GM12878 (cell line): Measurements from ENCODE around the gene RNF223. TPM values are rescaled to one million over a fixed set of nuclear protein-coding genes. Genes with fewer than 3 reads are reported as not detected.

ENCODE experiments used
- ATAC-seq: fragments of 200-7000 bp; cut with Tn5 transposase; 3 replicates; pipeline ENCODE4 v1.9.1; 2020; ENCODE audit warnings: mild to moderate bottlenecking, moderate library complexity
- BruUV-seq: library from RNA; stranded (reverse); fragments of 400-500 nt; replicated peaks from 2 replicates; lab custom pipeline; 2021; lab: Mats Ljungman, UMichigan
- CTCF ChIA-PET: fragments of 300-600 bp; sonication (Branson Sonifier 250); formaldehyde crosslinking; extraction: SDS; loops from one replicate; lab custom pipeline; 2021; ENCODE audit warnings: inconsistent platforms; lab: Yijun Ruan, JAX
- POLR2A ChIA-PET: fragments of 350-600 bp; formaldehyde crosslinking; extraction: SDS; loops from one replicate; lab custom pipeline; 2021; ENCODE audit warnings: inconsistent platforms; lab: Charles Lee
- RAD21 ChIA-PET: fragments of 300-600 bp; sonication (Branson Sonifier 250); formaldehyde crosslinking; loops from one replicate; lab custom pipeline; 2023; ENCODE audit warnings: antibody characterized with exemption; ENCODE audit not compliant: unreplicated experiment; lab: Charles Lee
- SMC1A ChIA-PET: fragments of 300-600 bp; sonication (Branson Sonifier 250); formaldehyde crosslinking; loops from one replicate; lab custom pipeline; 2023; ENCODE audit not compliant: unreplicated experiment, uncharacterized antibody; lab: Charles Lee
- DNase-seq: peaks from one replicate; pipeline ENCODE4 v3.0.0-alpha.2; 2011; ENCODE audit warnings: low read depth, low spot score
- FAIRE-seq: peaks from 3 replicates; lab custom pipeline; 2011; peaks lifted over from hg19 to GRCh38; lab: Jason Lieb, UNC
- H2AFZ ChIP-seq: 2 replicates; pipeline ENCODE4 v1.6.0; 2011; ENCODE audit warnings: low read depth, low read length, control low read depth; ENCODE audit not compliant: control insufficient read depth
- H3K27ac ChIP-seq: 2 replicates; pipeline ENCODE4 v1.5.1; 2011; ENCODE audit warnings: control low read depth; ENCODE audit not compliant: control insufficient read depth, insufficient read depth
- H3K27me3 ChIP-seq, 2 experiments: replicated peaks in 1 of 2; 2 replicates each; pipeline versions ENCODE4 v1.6.0 to v1.6.1; 2011; ENCODE audit warnings: low read length in 1 of 2; ENCODE audit not compliant: control insufficient read depth in 2 of 2, insufficient read depth in 2 of 2
- H3K36me3 ChIP-seq, 2 experiments: 2 replicates each; pipeline ENCODE4 v1.5.1; 2011; ENCODE audit warnings: low read length in 1 of 2; ENCODE audit not compliant: control insufficient read depth in 2 of 2, insufficient read depth in 2 of 2
- H3K4me1 ChIP-seq: 2 replicates; pipeline ENCODE4 v1.6.1; 2011; ENCODE audit warnings: mild to moderate bottlenecking, low read length, moderate library complexity, mixed read lengths; ENCODE audit not compliant: control insufficient read depth, insufficient read depth
- H3K4me2 ChIP-seq: 2 replicates; pipeline ENCODE4 v1.6.0; 2011; ENCODE audit warnings: control low read depth; ENCODE audit not compliant: control insufficient read depth, insufficient read depth
- H3K4me3 ChIP-seq: fragments of 200-600 bp; sonication (generic); 2 replicates; pipeline ENCODE4 v1.5.1; 2016
- H3K79me2 ChIP-seq: 2 replicates; pipeline ENCODE4 v1.6.0; 2011; ENCODE audit warnings: low read length; ENCODE audit not compliant: control insufficient read depth, insufficient read depth
- H3K9ac ChIP-seq: 2 replicates; pipeline ENCODE4 v1.8.0; 2011; ENCODE audit warnings: low read length, control low read depth, mixed read lengths; ENCODE audit not compliant: control insufficient read depth, insufficient read depth
- H3K9me3 ChIP-seq: replicated peaks from 3 replicates; pipeline ENCODE4 v1.5.1; 2011; ENCODE audit warnings: mild to moderate bottlenecking, low read length; ENCODE audit not compliant: control insufficient read depth, insufficient read depth
- H4K20me1 ChIP-seq: 2 replicates; pipeline ENCODE4 v1.6.0; 2011; ENCODE audit not compliant: control insufficient read depth, insufficient read depth
- CHD1 ChIP-seq: IDR thresholded peaks from 2 replicates; pipeline ENCODE4 v1.6.1; 2012; ENCODE audit warnings: low read depth, low read length, improper control_type of control experiment
- E2F8 ChIP-seq: fragments of 450-650 bp; IDR thresholded peaks from 2 replicates; pipeline ENCODE4 v1.6.1; 2018; ENCODE audit warnings: mild to moderate bottlenecking, low read depth, moderate library complexity; ENCODE audit not compliant: partially characterized antibody
- EZH2 ChIP-seq: IDR thresholded peaks from 2 replicates; pipeline ENCODE4 v1.6.1; 2012; ENCODE audit warnings: low read depth, mild to moderate bottlenecking, control low read depth, inconsistent platforms, low read length, borderline replicate concordance; ENCODE audit not compliant: control insufficient read depth
- IKZF1 ChIP-seq: fragments of 450-650 bp; conservative IDR thresholded peaks from 2 replicates; pipeline ENCODE4 v1.6.1; 2017; ENCODE audit warnings: antibody characterized with exemption, mild to moderate bottlenecking
- KDM1A ChIP-seq: fragments of 200-600 bp; sonication (generic); IDR thresholded peaks from 2 replicates; pipeline ENCODE4 v1.6.1; 2016; ENCODE audit warnings: borderline replicate concordance
- NFYA ChIP-seq: IDR thresholded peaks from 2 replicates; pipeline ENCODE4 v1.6.1; 2011; ENCODE audit warnings: low read depth, mild to moderate bottlenecking, low read length, improper control_type of control experiment, borderline replicate concordance
- NFYB ChIP-seq: IDR thresholded peaks from 2 replicates; pipeline ENCODE4 v1.6.1; 2011; ENCODE audit warnings: low read depth, mild to moderate bottlenecking, low read length, improper control_type of control experiment, moderate library complexity; ENCODE audit not compliant: insufficient read depth
- NR2C1 ChIP-seq: fragments of 450-650 bp; IDR thresholded peaks from 2 replicates; pipeline ENCODE4 v1.6.1; 2017; ENCODE audit warnings: antibody characterized with exemption, mild to moderate bottlenecking, moderate library complexity
- PML ChIP-seq: IDR thresholded peaks from 2 replicates; pipeline ENCODE4 v1.6.1; 2012; ENCODE audit warnings: low read length, inconsistent platforms
- POLR2AphosphoS5 ChIP-seq: IDR thresholded peaks from 2 replicates; pipeline ENCODE4 v1.6.1; 2011; ENCODE audit warnings: mild to moderate bottlenecking, low read length, inconsistent platforms
- RBBP5 ChIP-seq: fragments of 200-600 bp; sonication (generic); conservative IDR thresholded peaks from 2 replicates; pipeline ENCODE4 v1.6.1; 2016
- RELA ChIP-seq: fragments of 450-650 bp; IDR thresholded peaks from 2 replicates; pipeline ENCODE4 v1.8.0; 2014; ENCODE audit warnings: borderline replicate concordance; ENCODE audit not compliant: partially characterized antibody
- ZBTB33 ChIP-seq: fragments of 450-650 bp; IDR thresholded peaks from 2 replicates; pipeline ENCODE4 v1.6.1; 2017; ENCODE audit warnings: mild to moderate bottlenecking
- WGBS: methylation state at CpG from one replicate; pipeline ENCODE4 v1.1.6; 2016; ENCODE audit warnings: low lambda C conversion rate; ENCODE audit not compliant: insufficient replicate concordance, insufficient coverage; ENCODE audit errors: missing lambda C conversion rate; 5-methylcytosine and 5-hydroxymethylcytosine counted together
- in situ Hi-C: fragments of 300-500 bp; cut with MboI; formaldehyde crosslinking; loops from 9 replicates; pipeline ENCODE4 v1.14.3; 2018; ENCODE audit warnings: mixed read lengths
- intact Hi-C: fragments of 100-400 bp; cut with micrococcal nuclease; formaldehyde crosslinking; loops from one replicate; pipeline ENCODE4 v1.14.2; 2022; ENCODE audit not compliant: unreplicated experiment
- polyA plus RNA-seq, 11 experiments: library from polyadenylated mRNA; depleted of rRNA in 4 of 11; unstranded in 6 of 11; stranded (reverse) in 5 of 11; fragments of >200 nt; fragmentation: Nextera tagmentation in 4 of 11; fragmentation: Illumina TruSeq in 1 of 11; extraction: Ambion mirVana in 4 of 11; extraction: Trizol in 1 of 11; gene quantifications; 1 replicate in 1 of 11; 2 replicates in 10 of 11; pipeline versions ENCODE4 v1.2.1 to v1.2.3, GENCODE V29; 2011 to 2016; ENCODE audit warnings: inconsistent platforms in 2 of 11, missing spikeins in 2 of 11, low read depth in 1 of 11
- total RNA-seq, 4 experiments: library from RNA; depleted of rRNA in 3 of 4; stranded (reverse); fragments of >200 nt in 3 of 4; fragmentation: Illumina TruSeq in 1 of 4; extraction: Trizol in 1 of 4; gene quantifications; 2 replicates each; pipeline versions ENCODE4 v1.2.1 to v1.2.3, GENCODE V29; 2013 to 2021
- TF ChIP-seq, protein P1 (sequence below): fragments of 450-650 bp; IDR thresholded peaks from 2 replicates; pipeline ENCODE4 v1.6.1; 2017; ENCODE audit warnings: low read depth, mild to moderate bottlenecking, moderate library complexity
- TF ChIP-seq, protein P2 (sequence below): fragments of 150-350 bp; IDR thresholded peaks from 2 replicates; pipeline ENCODE4 v1.6.1; 2014; ENCODE audit warnings: mild to moderate bottlenecking, low read depth, low read length

Gene RNF223
- total and polyA plus RNA-seq, 10 of the 15 experiments (the other 5 are each of a cell fraction or from before 2014, with no cell fraction given), result 0.06 TPM; not detected in 9

DNA sequence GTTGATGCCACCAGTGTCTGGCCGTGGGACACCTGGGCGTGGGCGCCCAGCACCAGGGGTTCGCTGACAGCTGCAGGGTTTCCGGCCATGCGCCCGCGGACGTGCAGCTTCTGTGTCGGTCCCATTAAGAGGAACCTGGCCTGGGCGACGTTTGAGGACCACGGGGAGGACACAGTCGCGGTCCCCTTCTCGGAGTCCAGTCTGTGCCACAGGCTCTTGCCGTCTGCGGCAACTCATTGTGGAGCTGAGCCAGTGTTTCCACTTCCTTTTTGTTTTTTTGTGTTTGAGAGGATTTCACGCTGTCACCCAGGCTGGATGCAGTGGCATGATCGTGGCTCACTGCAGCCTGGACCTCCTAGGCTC is 43.3 kb upstream of the RNF223 start:
- Histone ChIP-seq H3K27me3 (peaks cover 2 to 6% of the 10 kb centered on the region in 2 experiments; a peak in 3 of 4 replicates), H3K4me3 (no peak overlapping the region), H3K9me3 (peaks cover 6% of the 10 kb centered on the region; the same call in 2 of the 3 replicates), H2AFZ (no peak overlapping the region), H3K79me2 (peaks cover 7% of the 10 kb centered on the region), H3K4me2 (no peak overlapping the region), H3K36me3 (no peaks in the 10 kb centered on the region), H3K9ac (no peak overlapping the region), H4K20me1 (no peaks in the 10 kb centered on the region), H3K27ac (no peak overlapping the region), H3K4me1 (peaks cover 3% of the 10 kb centered on the region; the same call in 1 of the 2 replicates)
- POLR2A ChIA-PET, result no interaction called here
- WGBS, result 69% methylated on average over 20 of the region's 20 CpGs
- in situ Hi-C loops, result loop anchor here (5.0 kb wide), 1 partner anchor 135 kb away; no protein-coding TSS in a partner anchor
- CTCF ChIA-PET, result interaction anchor here (0.8 to 1.2 kb wide), 3 partner anchors 12 to 133 kb away, joined by 3 to 10 read pairs (median 4); no protein-coding TSS in a partner anchor
- FAIRE-seq, result no peak
- no TSS peak for BruUV-seq
- no peak for ATAC-seq
- no peak for DNase-seq
- intact Hi-C loops, result loop anchor here (5.0 kb wide), 1 partner anchor 190 kb away; the partner anchor contains the start of genes ACAP3 and PUSL1
- RAD21 ChIA-PET, result interaction anchor here (1.0 to 1.6 kb wide), 2 partner anchors 84 to 98 kb away, joined by 3 to 5 read pairs; no protein-coding TSS in a partner anchor
- SMC1A ChIA-PET, result no interaction called here
- TF ChIP-seq IKZF1 (no peak), NFYB (no peak), CHD1 (no peak), RBBP5 (no peak), ZBTB33 (no peak), KDM1A (no peak), PML (no peak), EZH2 (no peak), E2F8 (no peak), NFYA (no peak), POLR2AphosphoS5 (no peak), RELA (no peak), NR2C1 (no peak)
- TF ChIP-seq, protein P1, sequence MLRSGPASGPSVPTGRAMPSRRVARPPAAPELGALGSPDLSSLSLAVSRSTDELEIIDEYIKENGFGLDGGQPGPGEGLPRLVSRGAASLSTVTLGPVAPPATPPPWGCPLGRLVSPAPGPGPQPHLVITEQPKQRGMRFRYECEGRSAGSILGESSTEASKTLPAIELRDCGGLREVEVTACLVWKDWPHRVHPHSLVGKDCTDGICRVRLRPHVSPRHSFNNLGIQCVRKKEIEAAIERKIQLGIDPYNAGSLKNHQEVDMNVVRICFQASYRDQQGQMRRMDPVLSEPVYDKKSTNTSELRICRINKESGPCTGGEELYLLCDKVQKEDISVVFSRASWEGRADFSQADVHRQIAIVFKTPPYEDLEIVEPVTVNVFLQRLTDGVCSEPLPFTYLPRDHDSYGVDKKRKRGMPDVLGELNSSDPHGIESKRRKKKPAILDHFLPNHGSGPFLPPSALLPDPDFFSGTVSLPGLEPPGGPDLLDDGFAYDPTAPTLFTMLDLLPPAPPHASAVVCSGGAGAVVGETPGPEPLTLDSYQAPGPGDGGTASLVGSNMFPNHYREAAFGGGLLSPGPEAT, result no peak
- TF ChIP-seq, protein P2, sequence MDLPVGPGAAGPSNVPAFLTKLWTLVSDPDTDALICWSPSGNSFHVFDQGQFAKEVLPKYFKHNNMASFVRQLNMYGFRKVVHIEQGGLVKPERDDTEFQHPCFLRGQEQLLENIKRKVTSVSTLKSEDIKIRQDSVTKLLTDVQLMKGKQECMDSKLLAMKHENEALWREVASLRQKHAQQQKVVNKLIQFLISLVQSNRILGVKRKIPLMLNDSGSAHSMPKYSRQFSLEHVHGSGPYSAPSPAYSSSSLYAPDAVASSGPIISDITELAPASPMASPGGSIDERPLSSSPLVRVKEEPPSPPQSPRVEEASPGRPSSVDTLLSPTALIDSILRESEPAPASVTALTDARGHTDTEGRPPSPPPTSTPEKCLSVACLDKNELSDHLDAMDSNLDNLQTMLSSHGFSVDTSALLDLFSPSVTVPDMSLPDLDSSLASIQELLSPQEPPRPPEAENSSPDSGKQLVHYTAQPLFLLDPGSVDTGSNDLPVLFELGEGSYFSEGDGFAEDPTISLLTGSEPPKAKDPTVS, result no peak
